ENCODE measurements around the gene GPR42.
"Not testable (repeated sequence)": the region's sequence is repeated elsewhere in the genome, so short reads cannot be mapped to it uniquely, and the experiment has no call there.

GPR42 gene

DNA sequence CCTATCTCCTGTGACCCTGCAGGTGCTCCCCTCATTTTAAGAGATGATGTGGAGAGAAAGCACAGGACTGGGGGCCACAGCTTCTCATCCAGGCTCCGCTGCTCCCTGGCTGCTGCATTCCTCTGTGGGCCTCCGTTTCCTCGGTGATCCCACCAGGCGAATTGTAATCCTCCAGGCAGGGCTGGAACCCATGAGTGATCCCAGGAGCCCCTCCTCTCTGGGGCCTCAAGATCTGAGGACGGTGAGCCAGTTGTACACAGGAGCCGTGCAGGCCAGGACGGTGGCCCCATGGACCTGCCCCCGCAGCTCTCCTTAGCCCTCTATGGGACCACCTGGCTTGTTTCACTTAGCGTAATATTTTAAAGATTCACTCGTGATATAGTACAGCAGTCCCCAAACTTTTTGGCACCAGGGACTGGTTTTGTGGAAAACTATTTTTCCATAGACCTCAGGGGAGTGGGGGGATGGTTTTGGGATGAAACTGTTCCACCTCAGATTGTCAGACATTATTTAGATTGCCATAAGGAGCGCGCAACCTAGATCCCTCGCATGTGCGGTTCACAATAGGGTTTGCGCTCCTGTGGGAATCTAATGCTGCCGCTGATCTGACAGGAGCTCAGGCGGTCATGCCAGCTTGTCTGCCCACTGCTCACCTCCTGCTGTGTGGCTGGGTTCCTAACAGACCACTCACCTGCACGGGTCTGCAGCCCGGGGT, 7.0 kb upstream of the GPR42 start:
- DNase-seq (ENCODE audit: low read depth, low spot score): no peak

DNA sequence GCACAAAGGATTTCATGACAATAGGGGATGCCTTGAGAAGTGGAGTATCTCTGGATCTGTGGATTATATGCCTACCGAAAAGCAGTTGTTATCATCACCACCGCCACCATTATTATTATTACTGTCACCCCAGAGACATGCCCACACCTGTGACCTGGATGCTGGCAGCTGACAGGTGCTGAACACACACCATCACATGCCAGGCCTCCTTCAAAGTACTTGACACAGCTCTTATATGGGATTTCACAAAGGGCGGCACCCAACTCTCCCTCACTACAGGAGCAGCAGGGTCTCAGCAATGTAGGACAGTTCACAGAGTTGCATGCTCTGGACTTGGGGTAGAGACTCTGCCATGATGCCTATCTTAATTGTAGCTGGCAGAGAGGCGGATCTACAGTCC, 5.6 kb upstream of the GPR42 start:
- no peak for DNase-seq (ENCODE audit: low read depth, low spot score)

DNA sequence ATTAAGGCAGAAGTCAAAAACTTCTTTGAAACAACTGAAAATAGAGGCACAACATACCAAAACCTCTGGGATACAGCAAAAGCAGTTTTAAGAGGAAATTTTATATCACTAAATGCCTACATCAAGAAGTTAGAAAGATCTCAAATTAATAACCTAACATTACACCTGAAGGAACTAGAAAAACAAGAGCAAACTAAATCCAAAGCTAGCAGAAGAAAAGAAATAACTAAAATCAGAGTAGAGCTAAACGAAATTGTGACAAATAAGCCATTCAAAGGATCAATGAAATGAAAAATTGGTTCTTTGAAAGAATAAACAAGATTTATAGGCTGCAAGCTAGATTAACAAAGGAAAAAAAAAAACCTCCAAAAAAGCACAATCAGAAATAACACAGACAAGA, 2.5 kb upstream of the GPR42 start:
- no peak for DNase-seq (ENCODE audit: low read depth, low spot score)

DNA sequence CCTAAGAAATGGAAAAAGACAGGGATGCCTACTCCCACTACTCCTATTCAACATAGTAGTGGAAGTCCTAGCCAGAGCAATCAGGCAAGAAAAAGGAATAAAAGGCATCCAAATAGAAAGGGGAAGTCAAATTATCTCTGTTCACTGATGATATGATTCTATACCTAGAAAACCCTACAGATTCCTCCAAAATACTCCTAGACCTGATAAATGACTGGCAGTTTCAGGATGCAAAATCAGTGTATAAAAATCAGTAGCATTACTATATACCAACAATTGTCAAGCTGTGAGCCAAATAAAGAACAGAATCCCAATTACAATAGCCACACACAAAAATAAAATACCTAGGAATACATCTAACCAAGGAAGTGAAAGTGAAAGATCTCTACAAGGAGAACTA, 1.3 kb upstream of the GPR42 start:
- no peak for DNase-seq (ENCODE audit: low read depth, low spot score)

DNA sequence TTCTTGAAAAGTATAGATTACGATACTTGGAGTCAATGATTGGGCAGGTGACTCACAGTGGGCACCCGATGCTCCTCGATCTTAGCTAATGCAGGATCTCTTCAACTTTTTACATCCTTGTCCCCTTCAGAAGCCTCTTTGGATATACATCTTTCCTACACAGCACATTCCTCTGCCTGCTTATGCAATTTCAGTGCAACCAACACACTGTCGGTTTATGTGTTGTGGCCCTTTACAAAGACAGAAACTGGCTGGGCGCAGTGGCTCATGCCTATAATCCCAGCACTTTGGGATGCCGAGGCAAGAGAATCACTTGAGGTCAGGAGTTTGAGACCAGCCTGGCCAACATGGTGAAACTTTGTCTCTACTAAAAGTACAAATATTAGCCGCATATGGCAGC, 2.6 kb downstream of the GPR42 start:
- DNase-seq (ENCODE audit: low read depth, low spot score): no peak

DNA sequence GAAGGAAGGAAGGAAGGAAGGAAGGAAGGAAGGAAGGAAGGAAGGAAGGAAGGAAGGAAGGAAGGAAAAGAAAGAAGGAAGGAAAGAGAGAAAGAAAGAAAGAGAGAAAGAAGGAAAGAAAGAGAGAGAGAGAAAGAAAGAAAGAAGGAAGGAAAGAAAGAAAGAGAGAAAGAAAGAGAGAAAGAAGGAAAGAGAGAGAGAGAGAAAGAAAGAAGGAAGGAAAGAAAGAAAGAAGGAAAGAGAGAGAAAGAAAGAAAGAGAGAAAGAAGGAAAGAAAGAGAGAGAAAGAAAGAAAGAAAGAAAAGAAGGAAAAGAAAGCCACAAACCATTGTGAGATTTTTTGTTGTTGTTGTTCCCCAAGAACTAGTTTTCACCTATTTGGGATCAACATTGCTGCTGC, 3.2 kb downstream of the GPR42 start:
- not testable (repeated sequence) for DNase-seq (ENCODE audit: low read depth, low spot score)

DNA sequence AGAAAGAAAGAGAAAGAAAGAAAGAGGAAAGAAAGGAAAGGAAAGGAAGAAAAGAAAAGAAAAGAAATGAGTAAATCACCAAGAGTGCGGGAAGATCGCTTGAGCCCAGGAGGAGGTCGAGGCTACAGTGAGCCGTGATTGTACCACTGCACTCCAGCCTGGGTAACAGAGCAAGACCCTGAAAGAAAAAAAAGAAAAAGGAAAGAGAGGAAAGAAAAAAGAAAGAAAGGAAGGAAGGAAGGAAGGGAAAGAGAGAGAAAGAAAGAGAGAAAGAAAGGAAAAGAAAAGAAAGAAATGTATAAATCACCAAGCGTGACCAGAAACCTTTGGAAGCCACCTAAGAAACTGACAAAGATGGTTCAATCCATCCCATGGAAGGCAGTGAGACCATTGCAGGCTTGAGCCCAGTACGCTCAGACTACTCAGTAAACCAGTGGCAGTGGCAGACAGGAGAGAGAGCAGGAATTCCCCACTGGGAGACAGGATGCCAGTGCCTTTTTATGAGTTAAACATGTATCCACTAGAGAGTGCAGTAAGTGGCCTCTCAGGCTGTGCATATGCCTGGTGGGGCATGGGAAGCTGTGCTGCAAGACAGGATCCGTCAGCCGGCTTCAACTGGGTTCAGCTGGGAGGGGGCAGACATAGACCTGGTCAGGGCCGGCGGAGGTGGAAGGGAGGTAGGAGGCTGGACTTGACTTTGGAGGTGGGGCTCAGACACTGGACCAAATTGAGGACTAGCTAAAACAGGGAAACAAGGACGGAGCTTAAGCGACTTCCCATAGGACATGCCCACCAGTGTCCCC, 4.8 kb downstream of the GPR42 start:
- DNase-seq (ENCODE audit: low read depth, low spot score): no peak

DNA sequence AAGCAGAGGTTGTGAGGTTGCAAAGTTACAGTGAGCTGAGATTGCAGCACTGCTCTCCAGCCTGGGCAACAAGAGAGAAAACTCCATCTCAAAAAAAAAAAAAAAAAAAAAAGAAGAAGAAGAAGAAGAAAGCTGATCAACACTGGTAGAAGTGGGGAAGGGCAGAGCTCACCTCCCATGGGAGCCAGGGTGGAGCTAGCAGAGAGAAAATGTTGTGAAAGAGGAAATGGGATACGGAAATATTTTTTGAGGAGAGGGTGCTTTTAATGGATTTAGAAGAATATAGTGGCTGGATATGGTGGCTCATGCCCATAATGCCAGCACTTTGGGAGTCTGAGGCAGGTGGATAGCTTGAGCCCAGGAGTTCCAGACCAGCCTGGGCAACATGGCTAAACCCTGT, 6.8 kb downstream of the GPR42 start:
- DNase-seq (ENCODE audit: low read depth, low spot score): no peak

DNA sequence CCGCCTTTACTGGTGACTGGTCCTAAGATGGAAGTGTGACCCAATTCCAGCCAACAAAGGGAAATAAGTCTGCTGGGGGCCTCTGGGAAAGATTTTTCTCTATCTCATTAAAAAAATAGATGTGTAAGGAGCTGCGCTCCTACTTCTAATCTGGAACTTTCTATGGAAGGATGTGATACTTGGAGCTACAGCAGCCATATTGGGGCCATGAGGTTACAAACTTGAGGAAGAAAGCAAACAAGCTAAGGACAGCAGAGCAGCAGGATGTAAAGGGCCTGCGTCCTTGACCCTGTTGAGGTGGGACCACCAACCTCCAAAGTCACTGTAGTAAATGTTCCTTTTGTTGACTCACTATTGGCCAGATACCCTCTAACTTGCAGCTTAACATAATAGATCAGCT, 7.5 kb downstream of the GPR42 start:
- no peak for DNase-seq (ENCODE audit: low read depth, low spot score)

DNA sequence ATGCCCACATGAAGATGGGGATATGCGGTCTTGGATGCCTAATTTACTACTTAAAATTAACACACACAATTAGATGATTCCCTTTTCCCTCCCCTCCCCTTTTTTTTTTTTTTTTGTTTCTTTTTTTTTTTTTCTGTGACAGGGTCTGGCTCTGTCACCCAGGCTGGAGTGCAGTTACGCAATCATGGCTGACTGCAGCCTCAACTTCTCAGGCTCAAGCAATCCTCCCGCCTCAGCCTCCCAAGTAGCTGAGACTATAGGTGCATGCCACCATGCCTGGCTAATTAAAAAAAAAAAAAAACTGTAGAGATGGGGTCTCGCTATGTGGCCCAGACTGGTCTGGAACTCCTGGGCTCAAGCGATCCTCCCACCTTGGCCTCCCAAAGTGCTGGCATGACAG, 8.7 kb downstream of the GPR42 start:
- not testable (repeated sequence) for DNase-seq (ENCODE audit: low read depth, low spot score)

DNA sequence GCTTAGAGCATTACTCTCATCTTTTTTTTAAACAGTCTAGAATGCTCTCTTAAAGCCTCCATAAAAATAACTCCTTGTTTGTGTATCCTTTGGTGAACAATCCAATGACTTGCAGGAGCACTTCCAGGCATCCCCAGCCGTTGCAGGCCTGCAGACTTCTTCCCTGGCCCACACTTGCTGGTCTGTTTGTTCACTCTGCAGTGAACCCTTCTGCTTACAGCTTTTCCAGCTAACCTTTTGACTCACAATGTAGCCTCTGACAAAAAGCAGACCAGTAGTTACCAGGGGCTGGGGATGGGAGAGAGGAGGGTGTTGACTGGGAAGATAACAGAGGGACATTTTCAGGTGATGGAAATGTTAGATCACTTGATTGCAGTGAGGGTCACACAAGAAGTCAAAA, 9.1 kb downstream of the GPR42 start:
- DNase-seq (ENCODE audit: low read depth, low spot score): no peak

DNA sequence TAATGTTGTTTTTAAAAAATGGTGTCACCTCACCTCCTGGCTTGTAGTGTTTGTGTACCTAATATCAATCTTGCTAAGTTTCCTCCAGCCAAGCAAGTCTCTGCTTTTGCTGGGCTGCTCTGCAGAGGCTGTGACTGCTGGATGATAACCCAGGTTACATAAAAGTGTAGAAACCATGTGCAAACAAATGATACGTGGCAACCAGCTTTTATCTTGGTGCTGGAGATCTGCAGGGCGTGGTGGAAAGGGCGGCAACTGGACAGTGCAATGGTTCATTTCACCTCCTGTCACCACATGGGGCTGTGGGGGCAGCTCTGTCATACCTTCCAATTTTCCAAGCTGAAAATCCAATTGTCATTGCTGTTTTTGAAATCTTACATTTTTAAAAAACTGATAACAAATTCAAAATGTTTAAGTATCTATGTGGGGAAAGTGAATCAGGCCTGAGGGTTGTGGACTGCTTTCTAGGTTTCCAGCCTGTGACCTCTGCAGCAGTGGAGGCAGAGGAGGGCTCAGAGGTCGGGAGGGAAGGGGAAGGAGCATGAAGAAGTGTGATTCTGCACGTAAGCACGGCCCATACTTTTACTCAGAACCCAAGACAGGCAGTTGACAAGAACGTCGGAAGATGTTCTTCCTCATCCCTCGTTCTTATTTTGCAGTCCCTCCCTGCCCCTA, 9.7 kb downstream of the GPR42 start:
- DNase-seq (ENCODE audit: low read depth, low spot score): no peak

DNA sequence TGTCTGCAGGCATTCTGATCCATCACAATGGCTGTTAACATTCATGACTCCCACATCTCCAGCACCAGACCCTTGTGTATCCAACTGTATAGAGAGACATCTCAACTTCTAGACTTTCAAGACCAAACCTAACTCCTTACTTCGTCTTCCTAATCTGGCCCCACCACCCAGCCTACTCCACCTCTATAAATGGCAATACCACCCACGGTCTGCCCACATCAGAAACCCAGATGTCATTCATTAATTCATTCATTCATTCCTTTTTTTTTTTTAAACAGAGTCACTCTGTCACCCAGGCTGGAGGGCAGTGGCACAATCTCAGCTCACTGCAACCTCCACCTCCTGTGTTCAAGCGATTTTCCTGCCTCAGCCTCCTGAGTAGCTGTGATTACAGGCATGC, 10.4 kb downstream of the GPR42 start:
- no peak for DNase-seq (ENCODE audit: low read depth, low spot score)

DNA sequence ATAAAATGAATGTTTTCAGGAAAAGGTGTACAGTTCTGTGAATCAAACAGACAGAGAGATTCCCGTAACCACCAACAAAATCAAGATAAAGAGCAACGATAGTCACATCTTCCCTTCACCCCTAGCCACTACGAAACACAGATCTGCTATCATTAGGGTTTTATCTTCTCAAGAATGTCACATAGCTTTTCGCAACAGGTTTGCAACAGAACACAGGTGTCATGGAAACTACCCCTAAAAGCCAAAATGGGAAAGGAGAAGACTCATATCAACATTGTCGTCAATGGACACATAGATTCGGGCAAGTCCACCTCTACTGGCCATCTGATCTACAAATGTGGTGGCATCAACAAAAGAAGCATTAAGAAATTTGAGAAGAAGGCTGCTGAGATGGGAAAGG, 11.1 kb downstream of the GPR42 start:
- DNase-seq (ENCODE audit: low read depth, low spot score): no peak

DNA sequence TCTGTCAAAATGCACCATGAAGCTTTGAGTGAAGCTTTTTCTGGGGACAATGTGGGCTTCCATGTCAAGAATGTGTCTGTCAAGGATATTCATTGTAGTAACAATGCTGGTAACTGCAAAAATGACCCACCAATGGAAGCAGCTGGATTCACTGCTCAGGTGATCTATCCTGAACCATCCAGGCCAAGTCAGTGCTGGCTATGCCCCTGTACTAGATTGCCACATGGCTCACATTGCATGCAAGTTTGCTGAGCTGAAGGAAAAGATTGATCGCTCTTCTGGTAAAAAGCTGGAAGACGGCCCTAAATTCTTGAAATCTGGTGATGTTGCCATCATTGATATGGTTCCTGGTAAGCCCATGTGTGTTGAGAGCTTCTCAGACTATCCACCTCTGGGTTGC, 12.7 kb downstream of the GPR42 start:
- no peak for DNase-seq (ENCODE audit: low read depth, low spot score)

DNA sequence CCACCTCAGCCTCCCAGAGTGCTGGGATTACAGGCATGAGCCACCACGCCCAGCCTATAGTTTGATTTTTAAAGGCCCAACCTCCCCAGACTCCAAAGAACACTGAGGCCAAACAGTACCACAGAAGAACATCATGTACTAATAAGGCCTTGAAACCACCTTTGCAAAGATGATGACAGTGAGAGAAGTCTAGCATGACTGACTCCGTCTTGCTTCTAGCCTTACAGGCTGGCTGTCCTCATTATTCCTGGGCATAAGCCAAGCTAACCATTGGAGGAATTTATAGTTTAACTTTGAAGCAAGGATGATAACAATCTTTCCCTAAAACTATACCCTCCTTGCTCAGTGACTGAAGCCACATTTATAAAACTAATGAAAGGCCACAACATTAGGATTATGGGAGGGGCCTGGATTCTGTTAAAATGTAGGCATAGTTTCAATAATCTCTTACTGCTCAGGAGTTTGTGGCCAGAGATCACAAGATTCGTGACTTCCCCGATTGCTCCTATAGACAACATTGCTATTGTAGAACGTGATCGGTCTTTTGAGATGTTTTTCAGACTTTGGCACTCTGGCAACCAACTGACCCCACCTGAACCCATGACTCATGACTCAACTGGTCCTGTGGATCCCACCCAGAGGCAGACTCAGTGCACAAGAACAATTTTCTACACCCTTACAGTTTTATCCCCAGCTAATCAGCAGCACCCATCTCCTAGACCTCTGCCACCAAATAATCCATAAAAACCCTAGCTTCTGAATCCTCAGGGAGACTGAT, 17.6 kb downstream of the GPR42 start:
- no peak for DNase-seq (ENCODE audit: low read depth, low spot score)

DNA sequence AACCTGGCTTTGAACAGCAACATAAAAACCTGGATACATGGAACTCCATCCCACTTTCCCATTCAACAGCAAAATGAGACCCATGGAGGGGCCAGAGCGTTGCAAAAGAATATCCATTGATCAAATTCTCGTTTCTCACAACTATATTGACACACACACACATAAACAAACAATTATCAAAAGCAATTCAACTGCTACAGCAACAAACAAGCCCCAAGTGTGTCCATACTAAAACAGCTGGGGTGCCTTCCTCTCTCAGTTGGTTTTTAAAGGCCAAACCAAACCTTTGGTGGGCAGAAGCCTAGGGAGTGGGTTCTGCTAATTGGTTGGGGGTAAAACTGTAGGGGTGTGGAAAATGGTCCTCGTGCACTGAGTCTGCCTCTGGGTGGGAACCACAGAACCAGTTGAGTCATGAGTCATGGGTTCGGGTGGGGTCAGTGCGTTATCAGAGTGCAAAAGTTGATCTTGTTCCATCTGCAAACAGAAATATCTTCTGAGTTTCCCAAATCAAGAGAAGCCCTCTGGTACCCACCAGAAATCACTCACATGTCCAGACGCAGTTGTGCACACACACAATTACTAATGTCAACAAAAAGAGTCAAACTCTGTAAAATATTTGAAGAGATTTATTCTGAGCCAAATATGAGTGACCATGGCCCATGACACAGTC, 18.5 kb downstream of the GPR42 start:
- DNase-seq (ENCODE audit: low read depth, low spot score): no peak

DNA sequence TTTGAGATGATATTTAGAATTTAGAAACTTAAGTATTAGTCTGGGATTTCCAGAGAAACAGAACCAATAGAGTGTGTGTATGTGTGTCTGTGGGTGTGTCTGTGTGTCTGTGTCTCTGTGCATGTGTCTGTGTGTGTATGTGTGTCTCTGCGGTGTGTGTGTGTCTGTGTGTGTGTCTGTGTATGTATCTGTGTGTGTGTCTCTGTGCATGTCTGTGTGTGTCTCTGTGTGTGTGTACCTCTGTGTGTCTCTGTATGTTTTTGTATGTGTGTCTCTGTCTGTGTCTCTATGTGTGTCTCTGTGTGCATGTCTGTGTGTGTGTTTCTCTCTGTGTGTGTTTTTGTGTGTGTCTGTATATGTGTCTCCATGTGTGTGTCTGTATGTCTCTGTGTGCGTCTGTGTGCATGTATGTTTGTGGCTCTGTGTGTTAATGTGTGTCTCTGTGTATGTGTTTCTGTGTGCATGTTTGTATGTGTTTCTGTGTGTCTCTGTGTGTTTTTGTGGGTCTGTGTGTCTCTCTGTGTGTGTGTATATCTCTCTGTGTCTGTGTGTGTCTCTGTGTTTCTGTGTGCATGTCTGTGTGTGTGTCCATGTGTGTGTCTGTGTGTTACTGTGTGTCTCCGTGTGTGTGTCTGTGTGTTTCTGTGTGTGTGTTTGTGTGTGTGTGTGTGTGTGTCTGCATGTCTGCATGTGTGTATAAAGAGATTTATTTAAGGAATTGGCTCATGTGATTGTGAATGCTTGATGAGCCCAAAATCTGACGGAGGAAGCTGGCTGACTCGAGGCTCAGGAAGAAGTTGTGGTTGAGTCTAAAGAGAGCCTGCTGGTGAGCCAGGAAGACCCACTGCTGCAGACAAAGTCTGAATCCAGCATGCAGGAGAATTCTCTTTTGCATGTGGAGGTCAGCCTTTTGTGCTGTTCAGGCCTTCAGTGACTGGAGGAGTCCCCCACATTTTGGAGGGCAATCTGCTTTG, 22.2 kb downstream of the GPR42 start:
- DNase-seq (ENCODE audit: low read depth, low spot score): no peak

DNA sequence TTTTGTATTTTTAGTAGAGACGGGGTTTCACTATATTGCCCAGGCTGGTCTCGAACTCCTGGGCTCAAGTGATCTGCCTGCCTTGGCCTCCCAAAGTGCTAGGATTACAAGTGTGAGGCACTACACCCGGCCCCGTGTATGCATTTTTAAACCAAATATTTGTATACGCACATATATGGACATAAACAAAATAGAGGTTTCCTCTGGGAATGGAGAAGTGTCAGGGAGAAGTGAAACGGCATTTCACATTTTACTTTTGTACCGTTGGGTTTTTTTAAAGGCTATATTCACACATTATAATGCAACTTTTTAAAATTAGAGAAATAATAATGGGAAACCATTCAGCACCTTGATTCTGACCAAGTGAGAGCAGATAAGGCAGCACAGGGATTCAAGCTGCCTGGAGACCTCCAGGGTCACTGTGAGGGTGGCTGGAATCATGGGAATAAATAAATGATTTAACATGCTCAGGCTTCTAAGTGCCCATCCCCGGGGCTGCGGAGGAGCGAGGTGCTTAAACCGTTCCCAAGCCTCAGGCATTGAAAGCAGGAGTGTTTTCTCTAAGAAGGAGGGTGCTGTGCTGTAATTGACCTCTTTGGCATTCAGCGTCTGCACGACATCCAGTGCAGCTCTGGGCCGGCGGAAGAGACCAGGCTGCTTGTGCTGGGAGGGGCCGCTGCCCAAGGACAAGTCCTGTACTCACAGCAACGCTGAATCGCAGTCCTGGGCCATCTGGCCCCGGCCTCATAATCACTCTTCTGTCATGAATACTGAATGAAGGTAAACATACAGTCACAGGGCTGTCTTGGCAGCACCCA, 24.7 kb downstream of the GPR42 start:
- DNase-seq (ENCODE audit: low read depth, low spot score): no peak
